Ovary (tissue), 9 donors: ENCODE results near the gene QRICH1. TPM values are rescaled to one million over a fixed set of nuclear protein-coding genes. Genes with fewer than 3 reads are reported as not detected.

Source experiments
- DNase-seq, 5 donors: peaks; one replicate each; pipeline ENCODE4 v3.0.0-alpha.2; 2019 to 2020
- H3K27ac ChIP-seq, 2 donors: fragments of 200-600 bp; one replicate each; pipeline versions ENCODE4 v1.5.1 to v1.8.0; 2019 to 2022
- H3K27me3 ChIP-seq: fragments of 200-600 bp; one replicate; pipeline ENCODE4 v1.8.0; 2022
- H3K36me3 ChIP-seq: fragments of 200-600 bp; sonication (generic); one replicate; pipeline ENCODE4 v1.5.1; 2019
- H3K4me1 ChIP-seq: one replicate; pipeline ENCODE4 v1.8.1; 2013; ENCODE audit warnings: mild to moderate bottlenecking, moderate library complexity; ENCODE audit not compliant: insufficient read depth
- H3K4me3 ChIP-seq: fragments of 200-600 bp; sonication (generic); one replicate; pipeline ENCODE4 v1.5.1; 2017
- H3K9me3 ChIP-seq, 2 donors: fragments of 200-600 bp in 1 of 2; sonication (generic) in 1 of 2; one replicate each; pipeline versions ENCODE4 v1.5.1 to v1.8.1; 2013 to 2019; ENCODE audit warnings: mild to moderate bottlenecking in 1 of 2, moderate library complexity in 1 of 2
- EP300 ChIP-seq: sonication (generic); formaldehyde crosslinking; IDR thresholded peaks from one replicate; pipeline ENCODE4 v1.6.1; 2017; ENCODE audit warnings: antibody characterized with exemption
- POLR2A ChIP-seq: fragments of 450-650 bp; IDR thresholded peaks from one replicate; pipeline ENCODE4 v1.6.1; 2017; ENCODE audit warnings: antibody characterized with exemption, mild to moderate bottlenecking, moderate library complexity
- WGBS, 3 donors: extraction: QIAGEN DNeasy Blood & Tissue Kit in 1 of 3; methylation state at CpG; one replicate each; pipeline versions ENCODE4 v1.1.5 to v1.1.7; 2013 to 2017; 5-methylcytosine and 5-hydroxymethylcytosine counted together
- intact Hi-C, 4 donors: fragments of 100-400 bp; cut with DNase I; formaldehyde crosslinking; loops; one replicate each; pipeline versions ENCODE4 v1.11.0 to v1.15.1; 2022 to 2023
- polyA plus RNA-seq, 2 donors: library from polyadenylated mRNA; stranded (reverse); fragments of 200-250 nt in 1 of 2; fragments of 350-450 nt in 1 of 2; fragmentation: Illumina TruSeq in 1 of 2; extraction: RNeasy Lipid Tissue Mini Kit (QIAGEN cat#74804) in 1 of 2; gene quantifications; one replicate each; pipeline ENCODE4 v1.2.3, GENCODE V29; 2013 to 2014
- total RNA-seq, 7 donors: library from RNA; depleted of rRNA in 2 of 7; stranded (reverse); fragments of >200 nt in 2 of 7; fragmentation: NEBNext Ultra II Directional in 3 of 7; extraction: Animal tissue kit (Norgen Biotek cat#: 25700) in 3 of 7; gene quantifications; one replicate each; pipeline versions ENCODE4 v1.1.0 to v1.2.4, GENCODE V29; 2016 to 2023
- TF ChIP-seq, protein P1 (sequence below), 3 donors: fragments of 450-650 bp in 2 of 3; fragments of 200-600 bp in 1 of 3; IDR thresholded peaks; one replicate each; pipeline versions ENCODE4 v1.5.1 to v1.8.0; 2016 to 2022; ENCODE audit warnings: antibody characterized with exemption in 3 of 3, mild to moderate bottlenecking in 1 of 3
- donor health status: DM: no; HTN: no; CAD: no; lungs with moderate emphysema.
- donor health status: DM: no; HTN: no; CAD: no.
- donor health status: Bipolar disorder and iron deficiency.
- donor health status: DM: yes; HTN: yes; CAD: no.
- donor health status: DM: no; HTN: no; CAD: no.
- donor health status: DM: yes; HTN: yes; CAD: no.

The QRICH1 gene
- total and polyA plus RNA-seq, 9 donors = 46.2 to 104 (median 82.8) TPM

DNA sequence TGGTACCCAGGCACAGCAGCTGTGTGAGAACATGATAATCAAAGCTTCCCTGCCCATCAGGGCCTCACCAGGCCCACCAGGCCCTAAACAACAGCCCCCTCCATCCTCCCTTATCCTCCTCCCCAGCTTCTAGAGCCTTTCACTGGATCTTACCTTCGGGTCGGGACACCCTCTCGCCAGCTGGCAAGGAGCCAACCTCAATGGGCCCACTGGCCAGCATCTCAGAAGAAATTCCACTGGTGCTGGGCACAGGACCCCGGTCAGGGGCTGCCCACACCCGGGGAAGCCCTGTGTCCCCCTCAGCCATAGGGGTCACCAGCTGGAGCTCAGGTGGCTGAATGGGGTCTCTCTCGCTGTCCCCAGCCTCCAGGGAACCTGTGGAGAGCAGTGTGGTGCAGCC is 17.5 kb upstream of the QRICH1 start:
- Histone ChIP-seq H3K9me3 (no peaks in the 10 kb centered on the region), H3K36me3 (no peaks in the 10 kb centered on the region), H3K4me3 (no peak overlapping the region), H3K27me3 (no peaks in the 10 kb centered on the region), H3K27ac (no peak overlapping the region), H3K4me1 (no peaks in the 10 kb centered on the region)
- intact Hi-C loops = loop anchor here in 1 of 4 donors (10.0 kb wide), 1 partner anchor 323 kb away; no protein-coding TSS in a partner anchor
- TF ChIP-seq, protein P1, sequence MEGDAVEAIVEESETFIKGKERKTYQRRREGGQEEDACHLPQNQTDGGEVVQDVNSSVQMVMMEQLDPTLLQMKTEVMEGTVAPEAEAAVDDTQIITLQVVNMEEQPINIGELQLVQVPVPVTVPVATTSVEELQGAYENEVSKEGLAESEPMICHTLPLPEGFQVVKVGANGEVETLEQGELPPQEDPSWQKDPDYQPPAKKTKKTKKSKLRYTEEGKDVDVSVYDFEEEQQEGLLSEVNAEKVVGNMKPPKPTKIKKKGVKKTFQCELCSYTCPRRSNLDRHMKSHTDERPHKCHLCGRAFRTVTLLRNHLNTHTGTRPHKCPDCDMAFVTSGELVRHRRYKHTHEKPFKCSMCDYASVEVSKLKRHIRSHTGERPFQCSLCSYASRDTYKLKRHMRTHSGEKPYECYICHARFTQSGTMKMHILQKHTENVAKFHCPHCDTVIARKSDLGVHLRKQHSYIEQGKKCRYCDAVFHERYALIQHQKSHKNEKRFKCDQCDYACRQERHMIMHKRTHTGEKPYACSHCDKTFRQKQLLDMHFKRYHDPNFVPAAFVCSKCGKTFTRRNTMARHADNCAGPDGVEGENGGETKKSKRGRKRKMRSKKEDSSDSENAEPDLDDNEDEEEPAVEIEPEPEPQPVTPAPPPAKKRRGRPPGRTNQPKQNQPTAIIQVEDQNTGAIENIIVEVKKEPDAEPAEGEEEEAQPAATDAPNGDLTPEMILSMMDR (IDR thresholded peaks at IDR 0.05) = no peak
- TF ChIP-seq POLR2A (no peak), EP300 (no peak)
- no peak for DNase-seq
- 58 to 67% (median 61%) methylated on average over 6 of the region's 6 CpGs for WGBS, 3 donors

DNA sequence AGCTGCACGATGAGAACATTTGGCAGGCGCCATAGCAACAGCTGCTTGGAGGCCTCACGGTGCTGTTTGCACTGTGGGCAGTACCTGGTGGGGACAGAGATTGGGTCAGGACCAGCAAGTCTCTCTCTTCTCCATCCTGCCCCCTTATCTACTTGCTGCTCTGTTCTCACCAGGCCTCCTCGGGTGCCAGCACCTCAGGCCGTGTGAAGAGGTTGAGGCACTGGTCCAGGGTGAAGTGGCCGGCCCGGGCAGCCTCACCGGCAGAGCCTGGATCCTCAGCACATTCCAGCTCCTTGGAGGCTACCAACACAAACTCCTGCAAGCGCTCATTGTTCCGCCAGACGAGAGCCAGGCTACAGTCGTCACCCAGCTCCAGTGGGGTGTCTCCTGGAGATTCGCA is 16.9 kb upstream of the QRICH1 start:
- no peak overlapping the region for H3K27ac ChIP-seq
- H3K4me1 ChIP-seq = no peaks in the 10 kb centered on the region
- no peaks in the 10 kb centered on the region for H3K9me3 ChIP-seq
- no peaks in the 10 kb centered on the region for H3K27me3 ChIP-seq
- TF ChIP-seq, protein P1 (IDR thresholded peaks at IDR 0.05) = no peak
- TF ChIP-seq EP300 = no peak
- no peak for TF ChIP-seq POLR2A
- WGBS, 3 donors = 74 to 86% (median 81%) methylated on average over 13 of the region's 13 CpGs
- no peak for DNase-seq
- intact Hi-C loops = loop anchor here in 1 of 4 donors (10.0 kb wide), 1 partner anchor 324 kb away; no protein-coding TSS in a partner anchor
- H3K4me3 ChIP-seq = no peak overlapping the region
- no peaks in the 10 kb centered on the region for H3K36me3 ChIP-seq

DNA sequence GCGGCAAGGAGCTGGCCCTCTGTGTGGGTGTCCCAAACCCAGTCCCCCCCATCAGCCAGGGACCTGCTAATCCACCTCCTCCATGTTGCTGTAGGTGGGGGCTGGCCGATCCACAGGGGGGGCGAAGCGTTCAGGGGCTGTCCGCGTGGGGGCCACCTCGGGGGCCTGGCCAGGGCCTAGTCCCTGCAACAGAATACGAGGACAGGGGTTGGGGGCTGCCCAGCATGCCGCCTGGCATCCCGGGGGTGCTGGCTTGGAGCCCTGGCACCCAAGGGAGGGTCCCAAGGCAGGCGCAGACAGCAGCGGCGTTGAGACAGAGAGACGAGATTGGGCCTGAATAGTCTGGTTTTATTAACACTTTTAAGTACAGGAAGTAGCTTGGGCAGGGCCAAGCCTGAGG is 14.5 kb upstream of the QRICH1 start:
- 65 to 75% (median 68%) methylated on average over 14 of the region's 14 CpGs for WGBS, 3 donors
- DNase-seq = no peak
- TF ChIP-seq POLR2A = no peak
- TF ChIP-seq, protein P1 (IDR thresholded peaks at IDR 0.05) = no peak
- TF ChIP-seq EP300 = no peak
- peaks cover 2% of the 10 kb centered on the region for H3K4me1 ChIP-seq
- intact Hi-C loops = no loop called here
- H3K27me3 ChIP-seq = no peaks in the 10 kb centered on the region
- H3K27ac ChIP-seq = no peak overlapping the region
- H3K4me3 ChIP-seq = no peak overlapping the region
- no peaks in the 10 kb centered on the region for H3K36me3 ChIP-seq
- H3K9me3 ChIP-seq = no peaks in the 10 kb centered on the region

DNA sequence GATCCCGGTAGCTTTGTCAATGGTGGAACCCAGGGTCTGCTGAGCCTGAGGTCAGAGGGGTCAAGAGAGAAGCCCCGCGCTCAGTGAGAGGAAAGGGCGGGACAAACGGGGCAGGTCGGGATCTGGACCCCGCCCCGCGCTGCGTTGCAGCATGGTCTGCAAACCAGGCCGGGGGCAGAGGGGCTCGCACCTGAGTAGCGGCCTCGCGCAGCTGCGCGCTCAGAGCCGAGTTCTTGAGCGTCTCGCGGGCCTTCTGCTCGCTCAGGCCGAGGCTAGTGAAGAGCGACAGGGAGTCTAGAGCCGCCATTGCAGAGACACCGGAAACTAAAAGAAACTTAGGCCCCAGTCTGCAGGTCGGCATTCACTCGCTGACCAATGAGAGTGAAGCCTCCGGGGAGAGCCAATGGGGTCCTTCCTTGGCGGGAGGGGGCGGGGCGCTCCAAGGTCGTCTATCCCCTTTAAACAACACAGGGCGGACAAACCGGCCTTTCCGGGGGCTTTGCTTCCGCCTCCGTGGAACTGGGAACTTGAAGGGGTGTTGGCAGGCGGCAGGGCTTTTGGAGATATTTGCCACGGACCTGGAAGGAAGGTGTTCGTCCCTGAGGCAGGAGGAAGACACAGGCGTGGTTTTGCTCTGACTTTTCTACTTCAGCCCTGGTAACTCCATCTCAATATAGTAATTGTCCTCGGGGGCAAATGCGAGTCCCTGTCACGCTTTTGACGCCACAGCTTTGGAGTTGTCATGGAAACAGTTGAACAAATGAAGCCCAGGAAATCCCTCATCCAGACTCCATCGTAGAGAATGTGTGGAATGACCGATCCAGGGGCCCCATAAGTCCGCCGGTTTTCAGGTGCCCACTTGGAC is 10.8 kb upstream of the QRICH1 start, which contains the start of gene QARS1:
QARS1 (minus strand) TSS at position 331 of the 865 bp plus-strand sequence; CDS start at position 307, 24 bp downstream.
- Histone ChIP-seq H3K4me1 (peaks cover 2% of the 10 kb centered on the region), H3K36me3 (no peaks in the 10 kb centered on the region), H3K4me3 (peak within 1 kb of the TSS; percentile 99), H3K27ac (peak within 1 kb of the TSS in 1 of 2 donors; percentile 38), H3K27me3 (no peaks in the 10 kb centered on the region), H3K9me3 (no peaks in the 10 kb centered on the region)
- TF ChIP-seq, protein P1 (IDR thresholded peaks at IDR 0.05) = no peak
- TF ChIP-seq POLR2A (no peak), EP300 (no peak)
- 1% methylated on average over 49 to 50 of the region's 50 CpGs for WGBS, 3 donors
- peak; percentile 92 to 96 (median 93) for DNase-seq
- intact Hi-C loops = no loop called here
